ENCODE results near the gene TCP11L1.
"Not testable (repeated sequence)": the region's sequence is repeated elsewhere in the genome, so short reads cannot be mapped to it uniquely, and the experiment has no call there.

Gene TCP11L1

DNA sequence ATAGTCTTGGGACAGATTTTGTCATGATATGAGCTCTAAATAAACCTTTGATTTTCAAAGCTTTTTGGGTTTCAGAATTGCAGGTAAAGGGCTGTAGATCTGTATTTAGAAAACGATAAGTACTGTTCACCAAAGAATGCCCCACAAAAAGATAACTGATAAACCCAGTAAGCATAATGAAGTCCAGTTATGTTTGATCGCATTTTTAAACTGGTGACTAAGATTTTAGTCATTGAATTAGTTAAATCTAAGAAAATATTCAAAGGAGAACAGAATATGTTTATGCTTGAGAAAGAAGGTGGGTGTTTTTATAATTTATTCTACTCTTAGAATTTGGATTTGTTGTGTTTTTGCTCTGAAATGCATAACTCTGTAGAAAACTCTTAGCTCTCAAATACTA, 12.1 kb upstream of the TCP11L1 start:
- Histone ChIP-seq H3K4me2 (ENCODE audit: low read length) (no peak overlapping the region), H3K4me1 (no peaks in the 10 kb centered on the region), H3K79me2 (no peaks in the 10 kb centered on the region), H3K4me3 (ENCODE audit: low read depth, low read length) (no peak overlapping the region), H3K27me3 (ENCODE audit: control insufficient read depth, insufficient read depth, low read length) (no peaks in the 10 kb centered on the region), H3K27ac (no peak overlapping the region), H2AFZ (no peak overlapping the region), H3K36me3 (ENCODE audit: control insufficient read depth, insufficient read depth, low read length) (no peaks in the 10 kb centered on the region), H3K9me3 (ENCODE audit: control insufficient read depth, low read length) (no peaks in the 10 kb centered on the region), H3K9ac (no peak overlapping the region)
- TF ChIP-seq, protein P1, sequence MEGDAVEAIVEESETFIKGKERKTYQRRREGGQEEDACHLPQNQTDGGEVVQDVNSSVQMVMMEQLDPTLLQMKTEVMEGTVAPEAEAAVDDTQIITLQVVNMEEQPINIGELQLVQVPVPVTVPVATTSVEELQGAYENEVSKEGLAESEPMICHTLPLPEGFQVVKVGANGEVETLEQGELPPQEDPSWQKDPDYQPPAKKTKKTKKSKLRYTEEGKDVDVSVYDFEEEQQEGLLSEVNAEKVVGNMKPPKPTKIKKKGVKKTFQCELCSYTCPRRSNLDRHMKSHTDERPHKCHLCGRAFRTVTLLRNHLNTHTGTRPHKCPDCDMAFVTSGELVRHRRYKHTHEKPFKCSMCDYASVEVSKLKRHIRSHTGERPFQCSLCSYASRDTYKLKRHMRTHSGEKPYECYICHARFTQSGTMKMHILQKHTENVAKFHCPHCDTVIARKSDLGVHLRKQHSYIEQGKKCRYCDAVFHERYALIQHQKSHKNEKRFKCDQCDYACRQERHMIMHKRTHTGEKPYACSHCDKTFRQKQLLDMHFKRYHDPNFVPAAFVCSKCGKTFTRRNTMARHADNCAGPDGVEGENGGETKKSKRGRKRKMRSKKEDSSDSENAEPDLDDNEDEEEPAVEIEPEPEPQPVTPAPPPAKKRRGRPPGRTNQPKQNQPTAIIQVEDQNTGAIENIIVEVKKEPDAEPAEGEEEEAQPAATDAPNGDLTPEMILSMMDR (IDR thresholded peaks at IDR 0.05) = no peak

DNA sequence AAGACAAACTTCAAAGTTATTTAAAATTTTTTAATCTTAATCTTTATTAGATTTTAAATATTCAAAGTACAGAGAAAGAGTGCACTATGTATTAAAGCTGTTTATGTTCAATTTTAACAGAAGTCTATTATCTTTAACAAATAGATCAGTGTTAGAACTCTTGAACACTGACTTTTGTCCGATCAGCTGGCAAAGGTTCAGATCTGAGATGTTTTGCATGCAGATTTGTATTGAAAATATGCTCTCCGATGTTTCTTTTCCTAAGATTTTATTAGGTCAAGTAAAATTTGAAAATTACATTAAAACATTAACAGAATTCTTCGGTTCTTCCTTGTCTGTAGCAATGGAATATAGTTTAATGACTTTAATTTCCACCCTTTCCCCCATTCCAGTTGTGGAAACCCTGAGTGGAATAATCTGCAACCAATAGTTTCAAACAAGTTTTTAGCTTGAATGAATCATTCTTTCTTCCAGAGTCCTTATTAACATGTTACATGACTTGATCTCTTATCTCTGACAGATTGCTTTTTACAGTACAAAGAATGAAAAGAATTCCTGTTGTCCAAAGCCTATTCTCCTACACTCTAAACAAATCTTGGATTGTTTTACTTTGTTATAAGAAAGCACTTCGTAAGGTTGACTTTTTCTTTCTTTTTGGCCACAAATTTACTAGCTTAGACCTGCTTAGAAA, 11.4 kb upstream of the TCP11L1 start:
- Histone ChIP-seq H3K9ac (no peak overlapping the region), H3K36me3 (ENCODE audit: control insufficient read depth, insufficient read depth, low read length) (no peaks in the 10 kb centered on the region), H3K4me1 (no peaks in the 10 kb centered on the region), H2AFZ (no peak overlapping the region), H3K27ac (no peak overlapping the region), H3K4me3 (ENCODE audit: low read depth, low read length) (no peak overlapping the region), H3K4me2 (ENCODE audit: low read length) (no peak overlapping the region), H3K79me2 (no peaks in the 10 kb centered on the region), H3K27me3 (ENCODE audit: control insufficient read depth, insufficient read depth, low read length) (no peaks in the 10 kb centered on the region), H3K9me3 (ENCODE audit: control insufficient read depth, low read length) (no peaks in the 10 kb centered on the region)
- TF ChIP-seq, protein P1 (IDR thresholded peaks at IDR 0.05) = no peak

DNA sequence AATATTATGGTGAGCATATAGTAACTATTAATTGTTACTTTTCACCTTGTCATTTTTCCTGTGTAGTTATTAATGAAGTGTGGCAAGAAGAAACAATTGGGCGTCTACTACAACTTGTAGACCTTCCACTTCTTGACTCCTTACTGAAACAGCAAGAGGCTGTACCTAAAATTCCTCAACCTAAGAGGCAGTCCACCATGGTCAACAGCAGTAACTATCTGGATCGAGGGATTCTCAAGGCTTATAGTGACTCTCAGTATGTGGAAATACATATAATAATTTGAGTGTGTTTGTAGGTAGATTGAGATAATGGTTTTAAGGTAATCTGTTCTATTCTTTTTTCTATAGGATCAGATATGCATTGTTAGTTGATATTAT, 10.8 kb upstream of the TCP11L1 start:
- Histone ChIP-seq H2AFZ (no peak overlapping the region), H3K9ac (no peak overlapping the region), H3K4me3 (ENCODE audit: low read depth, low read length) (no peak overlapping the region), H3K36me3 (ENCODE audit: control insufficient read depth, insufficient read depth, low read length) (no peaks in the 10 kb centered on the region), H3K9me3 (ENCODE audit: control insufficient read depth, low read length) (no peaks in the 10 kb centered on the region), H3K79me2 (no peaks in the 10 kb centered on the region), H3K27me3 (ENCODE audit: control insufficient read depth, insufficient read depth, low read length) (no peaks in the 10 kb centered on the region), H3K4me2 (ENCODE audit: low read length) (no peak overlapping the region), H3K27ac (no peak overlapping the region), H3K4me1 (no peaks in the 10 kb centered on the region)
- TF ChIP-seq, protein P1 (IDR thresholded peaks at IDR 0.05) = no peak

DNA sequence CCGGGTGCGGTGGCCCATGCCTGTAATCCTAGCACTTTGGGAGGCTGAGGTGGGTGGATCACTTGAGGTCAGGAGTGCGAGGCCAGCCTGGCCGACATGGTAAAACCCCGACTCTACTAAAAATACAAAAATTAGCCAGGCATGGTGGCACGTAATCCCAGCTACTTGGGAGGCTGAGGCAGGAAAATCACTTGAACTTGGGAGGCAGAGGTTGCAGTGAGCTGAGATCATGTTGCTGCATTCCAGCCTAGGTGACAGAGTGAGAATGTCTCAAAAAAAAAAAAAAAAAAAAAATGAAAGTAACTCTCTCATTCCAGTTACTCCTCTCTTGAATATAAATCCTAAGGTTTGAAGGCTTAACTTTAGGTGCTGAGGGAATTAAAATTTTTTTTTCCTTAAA, 10.2 kb upstream of the TCP11L1 start:
- H3K36me3 ChIP-seq (ENCODE audit: control insufficient read depth, insufficient read depth, low read length); H3K9ac ChIP-seq; H3K9me3 ChIP-seq (ENCODE audit: control insufficient read depth, low read length); H3K4me3 ChIP-seq (ENCODE audit: low read depth, low read length); H3K27me3 ChIP-seq (ENCODE audit: control insufficient read depth, insufficient read depth, low read length); H2AFZ ChIP-seq; H3K4me2 ChIP-seq (ENCODE audit: low read length); H3K27ac ChIP-seq; H3K4me1 ChIP-seq; H3K79me2 ChIP-seq: not testable (repeated sequence)

DNA sequence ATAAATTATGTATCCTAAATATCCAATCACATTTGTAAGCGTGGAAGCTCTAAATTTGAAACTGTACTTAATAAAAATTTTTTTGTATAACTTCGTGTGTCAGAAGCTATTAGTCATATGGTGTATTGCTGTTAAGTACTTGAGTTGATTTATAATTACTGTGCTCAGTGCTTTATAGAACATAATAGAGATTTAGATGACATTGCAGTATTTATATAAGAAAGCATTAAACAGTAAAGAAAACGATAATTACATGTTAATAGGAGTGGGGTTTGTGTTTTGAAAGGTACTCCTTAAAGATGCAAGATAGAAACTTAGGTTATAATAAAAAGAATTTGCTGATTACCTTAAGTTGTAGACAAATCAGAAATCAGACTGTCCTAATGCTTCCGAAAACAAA, 5.9 kb upstream of the TCP11L1 start:
- H3K27me3 ChIP-seq (ENCODE audit: control insufficient read depth, insufficient read depth, low read length) = no peaks in the 10 kb centered on the region
- no peaks in the 10 kb centered on the region for H3K36me3 ChIP-seq (ENCODE audit: control insufficient read depth, insufficient read depth, low read length)
- H3K4me1 ChIP-seq = no peaks in the 10 kb centered on the region
- no peak overlapping the region for H2AFZ ChIP-seq
- H3K4me2 ChIP-seq (ENCODE audit: low read length) = no peak overlapping the region
- H3K27ac ChIP-seq = no peak overlapping the region
- H3K4me3 ChIP-seq (ENCODE audit: low read depth, low read length) = no peak overlapping the region
- no peaks in the 10 kb centered on the region for H3K79me2 ChIP-seq
- H3K9me3 ChIP-seq (ENCODE audit: control insufficient read depth, low read length) = no peaks in the 10 kb centered on the region
- TF ChIP-seq, protein P1 (IDR thresholded peaks at IDR 0.05) = no peak
- H3K9ac ChIP-seq = no peak overlapping the region

Data from parathyroid adenoma (tissue), 2 donors.